ENCODE results near the gene PNISR.

GRCh38 chr6:99416226-99416625 lies 8.9 kb downstream of the PNISR start:
- TF ChIP-seq, protein P1, sequence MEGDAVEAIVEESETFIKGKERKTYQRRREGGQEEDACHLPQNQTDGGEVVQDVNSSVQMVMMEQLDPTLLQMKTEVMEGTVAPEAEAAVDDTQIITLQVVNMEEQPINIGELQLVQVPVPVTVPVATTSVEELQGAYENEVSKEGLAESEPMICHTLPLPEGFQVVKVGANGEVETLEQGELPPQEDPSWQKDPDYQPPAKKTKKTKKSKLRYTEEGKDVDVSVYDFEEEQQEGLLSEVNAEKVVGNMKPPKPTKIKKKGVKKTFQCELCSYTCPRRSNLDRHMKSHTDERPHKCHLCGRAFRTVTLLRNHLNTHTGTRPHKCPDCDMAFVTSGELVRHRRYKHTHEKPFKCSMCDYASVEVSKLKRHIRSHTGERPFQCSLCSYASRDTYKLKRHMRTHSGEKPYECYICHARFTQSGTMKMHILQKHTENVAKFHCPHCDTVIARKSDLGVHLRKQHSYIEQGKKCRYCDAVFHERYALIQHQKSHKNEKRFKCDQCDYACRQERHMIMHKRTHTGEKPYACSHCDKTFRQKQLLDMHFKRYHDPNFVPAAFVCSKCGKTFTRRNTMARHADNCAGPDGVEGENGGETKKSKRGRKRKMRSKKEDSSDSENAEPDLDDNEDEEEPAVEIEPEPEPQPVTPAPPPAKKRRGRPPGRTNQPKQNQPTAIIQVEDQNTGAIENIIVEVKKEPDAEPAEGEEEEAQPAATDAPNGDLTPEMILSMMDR (IDR thresholded peaks at IDR 0.05; ENCODE audit: low read length) = no peak
- no peak for TF ChIP-seq EZH2 (optimal IDR thresholded peaks at IDR 0.05; ENCODE audit: low read depth, low read length)
